Measurements from ENCODE around the gene SLC10A6. TPM values are rescaled to one million over a fixed set of nuclear protein-coding genes. Genes with fewer than 3 reads are reported as not detected.

Gene SLC10A6
- total and polyA plus RNA-seq, 2 of the 13 experiments (the other 11 are each of a cell fraction or from before 2014, with no cell fraction given) = not detected

- WGBS (ENCODE audit: low lambda C conversion rate) = 10% methylated on average over 10 of the region's 84 CpGs
- H3K9ac ChIP-seq (ENCODE audit: insufficient read depth, low read depth, low read length) = peak within 1 kb of the TSS; percentile 64
- H3K79me2 ChIP-seq (ENCODE audit: insufficient read depth, low read length) = no peaks in the 10 kb centered on the region
- FAIRE-seq = peak; percentile 32
- peak within 1 kb of the TSS; percentile 61 to 78 (median 64) for H3K4me3 ChIP-seq (replicated peaks in 1 of 3; ENCODE audit: insufficient read depth in 1 of 3, low read depth in 2 of 3, low read length in 3 of 3)
- H3K27me3 ChIP-seq (ENCODE audit: control insufficient read depth in 1 of 2, insufficient read depth in 2 of 2, low read length in 2 of 2) = no peaks in the 10 kb centered on the region
- no peak within 1 kb of the TSS for H3K27ac ChIP-seq (ENCODE audit: extremely low read length, insufficient read depth, low read length)
- H3K4me1 ChIP-seq (ENCODE audit: insufficient read depth, low read length) = peaks cover 12% of the 10 kb centered on the region; the same call in 1 of the 2 replicates
- ATAC-seq = peak; percentile 92
- intact Hi-C loops (cut with micrococcal nuclease; ENCODE audit: unreplicated experiment) = no loop called here
- ChIA-PET CTCF (ENCODE audit: low intra/inter-chr PET ratio, low total read pairs) (no interaction called here), POLR2A (no interaction called here)
- BruUV-seq (replicated peaks) = no TSS peak
- no peak for DNase-seq (ENCODE audit: low spot score)
- peak within 1 kb of the TSS; percentile 45 for H2AFZ ChIP-seq (ENCODE audit: low read length)
- no peaks in the 10 kb centered on the region for H3K9me3 ChIP-seq (ENCODE audit: low read length)
- no peaks in the 10 kb centered on the region for H3K36me3 ChIP-seq (replicated peaks in 1 of 2; ENCODE audit: control insufficient read depth in 1 of 2, insufficient read depth in 2 of 2, low read length in 2 of 2)
- in situ Hi-C loops (cut with HindIII; ENCODE audit: extremely low pct_ligation_motif_present, low pct_unique_long_range_greater_than_20kb) = loop anchor here (5.0 to 10.0 kb wide), 2 partner anchors 100 to 343 kb away; no protein-coding TSS in a partner anchor
- peak within 1 kb of the TSS; percentile 83 for H3K4me2 ChIP-seq (ENCODE audit: low read depth, low read length)
- no peaks in the 10 kb centered on the region for H4K20me1 ChIP-seq (ENCODE audit: insufficient read depth, low read length)
- TF ChIP-seq SP4 (CRISPR knock-in tag; IDR thresholded peaks at IDR 0.05) (0 out of 2 replicates have a peak, but pooled peaks have one; percentile 9), ZNF282 (IDR thresholded peaks at IDR 0.05; ENCODE audit: partially characterized antibody) (no peak), ZNF280B (CRISPR knock-in tag; IDR thresholded peaks at IDR 0.05; ENCODE audit: borderline replicate concordance) (peak; percentile 19), ZNF235 (CRISPR knock-in tag; IDR thresholded peaks at IDR 0.05; ENCODE audit: borderline replicate concordance) (peak; percentile 50; the same call in 1 of the 2 replicates), TARDBP (CRISPR knock-in tag; IDR thresholded peaks at IDR 0.05) (no peak), ZNF704 (CRISPR knock-in tag; IDR thresholded peaks at IDR 0.05; ENCODE audit: borderline replicate concordance) (no peak), ZNF446 (CRISPR knock-in tag; IDR thresholded peaks at IDR 0.05) (0 out of 2 replicates have a peak, but pooled peaks have one; percentile 67), THAP11 (CRISPR knock-in tag; IDR thresholded peaks at IDR 0.05) (peak; percentile 11; the same call in 1 of the 2 replicates), TAF1 (CRISPR knock-in tag; IDR thresholded peaks at IDR 0.05) (peak; percentile 24; the same call in 1 of the 2 replicates), ZFP82 (CRISPR knock-in tag; IDR thresholded peaks at IDR 0.05; ENCODE audit: borderline replicate concordance) (peak; percentile 46; the same call in 1 of the 2 replicates), GTF3A (CRISPR knock-in tag; conservative IDR thresholded peaks at IDR 0.05) (no peak)
- TF ChIP-seq, protein P1, sequence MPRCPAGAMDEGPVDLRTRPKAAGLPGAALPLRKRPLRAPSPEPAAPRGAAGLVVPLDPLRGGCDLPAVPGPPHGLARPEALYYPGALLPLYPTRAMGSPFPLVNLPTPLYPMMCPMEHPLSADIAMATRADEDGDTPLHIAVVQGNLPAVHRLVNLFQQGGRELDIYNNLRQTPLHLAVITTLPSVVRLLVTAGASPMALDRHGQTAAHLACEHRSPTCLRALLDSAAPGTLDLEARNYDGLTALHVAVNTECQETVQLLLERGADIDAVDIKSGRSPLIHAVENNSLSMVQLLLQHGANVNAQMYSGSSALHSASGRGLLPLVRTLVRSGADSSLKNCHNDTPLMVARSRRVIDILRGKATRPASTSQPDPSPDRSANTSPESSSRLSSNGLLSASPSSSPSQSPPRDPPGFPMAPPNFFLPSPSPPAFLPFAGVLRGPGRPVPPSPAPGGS (CRISPR knock-in tag; IDR thresholded peaks at IDR 0.05) = peak; percentile 81
- TF ChIP-seq, protein P2, sequence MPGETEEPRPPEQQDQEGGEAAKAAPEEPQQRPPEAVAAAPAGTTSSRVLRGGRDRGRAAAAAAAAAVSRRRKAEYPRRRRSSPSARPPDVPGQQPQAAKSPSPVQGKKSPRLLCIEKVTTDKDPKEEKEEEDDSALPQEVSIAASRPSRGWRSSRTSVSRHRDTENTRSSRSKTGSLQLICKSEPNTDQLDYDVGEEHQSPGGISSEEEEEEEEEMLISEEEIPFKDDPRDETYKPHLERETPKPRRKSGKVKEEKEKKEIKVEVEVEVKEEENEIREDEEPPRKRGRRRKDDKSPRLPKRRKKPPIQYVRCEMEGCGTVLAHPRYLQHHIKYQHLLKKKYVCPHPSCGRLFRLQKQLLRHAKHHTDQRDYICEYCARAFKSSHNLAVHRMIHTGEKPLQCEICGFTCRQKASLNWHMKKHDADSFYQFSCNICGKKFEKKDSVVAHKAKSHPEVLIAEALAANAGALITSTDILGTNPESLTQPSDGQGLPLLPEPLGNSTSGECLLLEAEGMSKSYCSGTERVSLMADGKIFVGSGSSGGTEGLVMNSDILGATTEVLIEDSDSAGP (CRISPR knock-in tag; IDR thresholded peaks at IDR 0.05; ENCODE audit: borderline replicate concordance) = peak; percentile 77; the same call in 1 of the 2 replicates
- TF ChIP-seq, protein P3, sequence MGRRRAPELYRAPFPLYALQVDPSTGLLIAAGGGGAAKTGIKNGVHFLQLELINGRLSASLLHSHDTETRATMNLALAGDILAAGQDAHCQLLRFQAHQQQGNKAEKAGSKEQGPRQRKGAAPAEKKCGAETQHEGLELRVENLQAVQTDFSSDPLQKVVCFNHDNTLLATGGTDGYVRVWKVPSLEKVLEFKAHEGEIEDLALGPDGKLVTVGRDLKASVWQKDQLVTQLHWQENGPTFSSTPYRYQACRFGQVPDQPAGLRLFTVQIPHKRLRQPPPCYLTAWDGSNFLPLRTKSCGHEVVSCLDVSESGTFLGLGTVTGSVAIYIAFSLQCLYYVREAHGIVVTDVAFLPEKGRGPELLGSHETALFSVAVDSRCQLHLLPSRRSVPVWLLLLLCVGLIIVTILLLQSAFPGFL (CRISPR knock-in tag; IDR thresholded peaks at IDR 0.05) = no peak
- TF ChIP-seq, protein P4, sequence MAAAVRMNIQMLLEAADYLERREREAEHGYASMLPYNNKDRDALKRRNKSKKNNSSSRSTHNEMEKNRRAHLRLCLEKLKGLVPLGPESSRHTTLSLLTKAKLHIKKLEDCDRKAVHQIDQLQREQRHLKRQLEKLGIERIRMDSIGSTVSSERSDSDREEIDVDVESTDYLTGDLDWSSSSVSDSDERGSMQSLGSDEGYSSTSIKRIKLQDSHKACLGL (CRISPR knock-in tag; IDR thresholded peaks at IDR 0.05) = peak; percentile 68
Measured at GRCh38 chr4:86891762-86892635, 42.8 kb upstream of the SLC10A6 start, which contains the start of gene C4orf36. Gene C4orf36, minus strand, starts transcription at chr4:86892422. Its CDS starts 902 bp downstream, at chr4:86891520.
